Caki2 (cell line): ENCODE data around the gene PPM1N. TPM values are rescaled to one million over a fixed set of nuclear protein-coding genes. Genes with fewer than 3 reads are reported as not detected.
"Not testable (repeated sequence)": the region's sequence is repeated elsewhere in the genome, so short reads cannot be mapped to it uniquely, and the experiment has no call there.

Experiments used
- DNase-seq: peaks from one replicate; pipeline ENCODE4 v3.0.0-alpha.2; 2015; ENCODE audit warnings: low read depth
- in situ Hi-C: cut with HindIII; loops from 2 replicates; pipeline ENCODE4 v1.10.0; 2016; ENCODE audit warnings: low sequenced_read_pairs, low pct_unique_long_range_greater_than_20kb, mixed read lengths
- total RNA-seq: library from RNA; depleted of rRNA; stranded (reverse); fragments of >200 nt; shearing (Covaris generic); gene quantifications from 2 replicates; pipeline ENCODE4 v1.2.3, GENCODE V29; 2014; ENCODE audit warnings: low replicate concordance

The PPM1N gene
- total RNA-seq, 1 experiment from 2014 or later, result 35.2 TPM

DNA sequence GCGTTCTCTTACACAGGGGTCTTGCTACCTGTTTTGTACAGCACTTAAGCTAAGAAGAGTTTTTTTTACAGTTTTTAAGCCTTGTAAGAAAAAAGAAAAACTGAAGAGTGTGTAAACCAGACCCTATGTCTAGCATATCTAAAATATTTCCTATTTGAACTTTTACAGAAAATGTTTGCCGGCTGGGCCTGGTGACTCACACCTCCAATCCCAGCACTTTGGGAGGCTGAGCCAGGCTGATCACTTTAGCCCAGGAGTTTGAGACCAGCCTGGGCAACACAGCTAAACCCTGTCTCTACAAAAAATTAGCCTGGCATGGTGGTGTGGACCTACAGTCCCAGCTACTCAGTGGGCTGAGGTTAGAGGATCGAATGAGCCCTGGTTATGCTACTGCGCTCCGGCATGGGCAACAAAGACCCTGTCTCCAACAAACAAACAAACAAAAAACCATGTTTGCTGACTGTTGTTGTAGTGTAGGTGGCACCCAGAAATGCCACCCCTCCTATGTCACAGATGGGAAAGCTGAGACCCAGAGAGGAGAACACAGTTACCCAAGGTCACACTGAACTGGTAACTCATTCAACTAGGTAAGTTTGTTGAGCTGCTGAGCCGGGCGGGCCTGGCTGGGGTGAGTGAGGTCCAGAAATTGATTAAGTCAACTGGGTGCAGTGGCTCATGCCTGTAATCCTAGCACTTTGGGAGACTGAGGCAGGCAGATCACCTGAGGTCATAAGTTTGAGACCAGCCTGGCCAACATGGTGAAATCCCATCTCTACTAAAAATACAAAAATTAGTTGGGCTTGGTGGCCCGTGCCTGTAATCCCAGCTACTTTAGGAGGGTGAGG is 7.1 kb downstream of the PPM1N start:
- in situ Hi-C loops, result no loop called here
- no peak for DNase-seq

DNA sequence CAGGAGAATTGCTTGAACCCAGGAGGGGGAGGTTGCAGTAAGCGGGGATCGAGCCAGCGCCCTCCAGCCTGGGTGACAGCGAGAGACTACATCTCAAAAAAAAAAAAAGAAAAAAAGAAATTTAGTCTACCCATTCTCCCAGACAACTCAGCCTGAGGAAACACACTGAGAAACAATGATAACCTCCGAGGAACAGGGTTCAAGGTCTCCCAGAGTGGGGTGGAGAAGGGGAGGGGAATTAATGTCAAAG is 7.7 kb downstream of the PPM1N start:
- in situ Hi-C loops, result no loop called here
- DNase-seq, result no peak

DNA sequence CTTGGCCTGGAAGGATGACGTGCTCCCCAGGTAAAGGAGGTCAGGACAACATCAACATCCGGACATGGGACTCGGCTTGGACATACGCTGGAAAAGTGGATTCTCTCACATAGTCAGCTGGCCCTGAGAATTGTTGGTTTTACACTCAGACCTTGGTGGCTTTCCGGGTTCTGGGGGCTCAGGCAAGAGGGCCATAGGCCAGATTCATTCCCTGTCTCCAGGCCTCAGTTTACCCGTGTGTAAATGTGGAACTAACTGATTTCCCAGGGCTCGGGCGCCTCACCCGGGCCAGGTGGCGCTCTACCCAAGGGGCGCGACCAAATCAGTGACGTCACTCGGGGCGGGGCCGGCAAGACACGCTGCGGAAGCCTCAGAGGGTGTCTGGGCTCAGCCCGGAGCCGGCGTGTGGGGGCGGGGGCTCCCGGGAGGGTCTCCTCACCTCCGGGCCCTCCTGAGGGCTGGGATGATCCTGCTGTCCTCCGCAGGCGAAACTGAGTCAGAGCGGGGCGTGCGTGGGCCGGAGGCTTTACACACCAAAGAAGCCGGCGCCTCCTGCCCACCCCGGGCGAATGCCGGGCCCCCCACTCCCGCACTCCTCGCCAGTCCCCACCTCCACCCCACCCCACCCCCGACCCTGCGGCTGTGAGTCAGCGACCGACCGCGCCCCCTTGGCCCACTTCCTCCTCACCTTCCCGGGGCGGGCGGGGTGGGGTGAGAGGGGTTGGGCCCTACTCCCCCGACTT is 8.2 kb downstream of the PPM1N start:
- in situ Hi-C loops, result no loop called here
- peak; percentile 96 for DNase-seq

DNA sequence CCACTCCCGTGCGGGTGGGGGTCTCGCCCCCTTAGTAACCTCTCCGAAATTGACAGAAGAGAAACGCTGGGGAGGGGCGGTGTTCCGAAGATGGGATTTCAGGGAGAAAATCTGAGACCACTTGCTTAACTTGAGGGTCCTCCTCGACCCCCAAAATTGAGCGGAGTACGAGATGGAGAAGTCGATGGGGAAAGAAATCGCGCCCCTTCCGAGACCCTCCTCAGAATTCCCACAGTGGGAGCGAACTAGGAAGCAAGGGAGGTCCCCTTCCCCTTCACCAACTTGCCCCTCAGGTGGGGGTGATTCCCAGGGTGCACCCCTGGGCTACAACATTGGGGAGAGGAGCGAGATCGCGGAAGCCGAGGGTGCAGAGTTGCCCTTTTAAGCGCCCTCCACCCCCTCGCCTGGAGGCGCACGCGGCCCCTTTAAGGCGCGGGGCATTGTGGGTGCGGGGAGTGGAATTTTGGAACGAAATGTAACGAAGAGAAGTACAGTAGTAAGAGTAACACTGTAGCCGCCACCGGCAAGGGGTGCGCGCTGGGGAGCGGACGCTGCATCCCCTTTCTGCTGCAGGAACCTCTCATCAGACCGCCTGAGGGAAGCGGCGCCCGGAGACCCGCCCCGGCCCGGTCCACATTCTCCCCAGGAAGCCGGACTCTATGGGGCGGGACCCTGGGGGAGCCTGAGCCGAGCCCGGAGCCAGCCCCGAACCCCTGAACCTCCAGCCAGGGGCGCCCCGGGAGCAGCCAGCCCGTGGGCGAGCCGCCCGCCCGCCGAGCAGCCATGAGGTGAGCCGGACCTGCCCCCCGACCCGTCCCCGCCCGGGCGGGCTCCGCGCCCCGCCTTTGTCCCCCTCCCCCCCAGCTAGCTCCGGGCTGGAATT is 9.0 kb downstream of the PPM1N start, which contains the start of gene VASP:
VASP (plus strand) TSS at position 491 of the 883 bp plus-strand sequence; CDS start at position 784, 293 bp downstream.
- in situ Hi-C loops, result no loop called here
- DNase-seq, result peak; percentile 90

DNA sequence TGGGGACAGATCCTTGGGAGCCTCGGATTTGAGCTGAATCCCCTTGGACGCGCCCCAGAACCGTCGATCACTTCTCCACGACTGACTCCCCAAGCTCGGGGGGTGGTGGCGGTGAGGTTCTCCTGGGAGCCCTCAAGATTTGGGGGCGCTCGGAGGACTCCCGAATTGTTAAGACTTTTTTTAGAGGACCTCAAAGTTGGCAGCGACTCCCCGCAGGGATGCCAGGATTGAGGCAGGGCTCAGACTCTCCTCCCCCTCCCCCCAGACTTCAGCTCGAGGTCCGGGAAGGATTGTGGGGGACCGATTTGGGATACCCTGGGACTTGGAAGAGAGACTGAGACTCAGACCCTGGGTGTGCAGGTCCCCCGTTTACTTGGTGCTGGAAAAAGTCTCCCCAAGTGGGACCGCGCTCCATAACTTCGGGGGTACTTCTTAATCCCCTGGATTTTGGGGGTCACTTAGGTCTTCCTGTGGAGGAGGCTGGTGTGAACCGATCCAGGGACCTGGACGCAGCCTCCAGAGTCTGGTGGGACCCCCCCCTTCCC is 9.7 kb downstream of the PPM1N start:
- in situ Hi-C loops, result no loop called here
- DNase-seq, result no peak

DNA sequence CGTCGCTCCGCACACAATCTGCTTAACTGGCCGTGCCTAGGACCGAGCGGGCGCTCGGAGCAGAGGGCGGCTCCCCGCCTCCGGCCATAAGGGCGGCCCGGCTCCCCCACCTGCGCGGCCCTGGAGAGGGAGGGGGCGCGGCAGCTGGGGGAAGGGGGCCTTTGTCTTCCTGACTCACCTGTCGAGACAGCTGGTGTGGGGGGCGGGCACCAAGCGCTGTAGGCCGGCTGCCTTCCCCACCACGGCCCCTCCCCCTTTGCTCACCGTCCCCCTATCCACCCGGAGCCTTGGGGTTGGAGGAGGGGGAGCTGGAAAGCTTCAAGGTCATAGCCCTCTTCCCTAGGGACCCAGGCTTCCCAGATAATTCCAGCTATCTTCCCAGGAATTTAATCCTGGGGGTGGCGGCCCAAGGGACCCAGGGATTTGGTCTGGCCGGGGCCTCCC is 10.2 kb downstream of the PPM1N start:
- in situ Hi-C loops, result no loop called here

DNA sequence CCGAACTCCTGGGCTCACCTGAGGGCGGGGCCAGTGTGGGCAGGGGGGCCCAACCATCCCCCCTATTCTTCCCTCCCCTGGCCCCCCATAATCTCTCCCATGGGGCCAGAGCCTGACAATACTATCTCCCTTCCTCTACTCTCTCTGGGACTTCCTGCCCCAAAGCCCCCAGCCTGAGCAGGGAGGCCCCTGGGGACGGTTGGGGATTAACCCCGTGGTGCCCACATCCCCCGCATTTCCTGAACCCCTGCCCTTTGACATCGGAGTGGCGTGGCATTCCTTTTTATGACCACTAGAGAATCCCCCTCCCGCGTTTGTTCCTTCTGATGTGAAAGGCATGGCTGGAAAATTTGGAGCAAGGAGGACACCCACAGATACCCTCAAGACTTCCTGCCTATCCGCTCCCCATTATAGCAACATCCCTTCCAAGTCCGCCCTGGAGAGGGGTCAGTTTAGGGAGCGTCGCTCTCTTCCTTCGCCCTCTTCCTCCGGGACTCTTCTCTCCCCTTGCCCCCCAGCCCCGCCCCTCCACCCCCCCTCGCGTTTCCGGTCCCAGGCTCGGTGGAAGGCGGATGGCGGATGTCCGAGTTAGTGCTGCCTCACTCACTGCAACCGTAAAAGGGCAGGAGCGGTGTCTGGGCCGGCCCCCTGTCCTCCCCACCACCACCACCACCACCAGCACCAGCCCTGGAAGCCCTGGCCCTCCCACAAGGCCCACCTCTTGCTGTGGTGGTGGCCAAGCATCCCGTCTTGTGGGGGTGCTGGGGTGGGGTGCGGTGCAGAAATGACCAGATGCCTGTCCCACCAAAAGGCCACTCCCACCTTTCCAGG is 10.8 kb downstream of the PPM1N start:
- peak; percentile 51 for DNase-seq
- in situ Hi-C loops, result no loop called here

More for the DNA sequence above, 10.2 kb downstream of the PPM1N start:
- DNase-seq, result peak; percentile 44

DNA sequence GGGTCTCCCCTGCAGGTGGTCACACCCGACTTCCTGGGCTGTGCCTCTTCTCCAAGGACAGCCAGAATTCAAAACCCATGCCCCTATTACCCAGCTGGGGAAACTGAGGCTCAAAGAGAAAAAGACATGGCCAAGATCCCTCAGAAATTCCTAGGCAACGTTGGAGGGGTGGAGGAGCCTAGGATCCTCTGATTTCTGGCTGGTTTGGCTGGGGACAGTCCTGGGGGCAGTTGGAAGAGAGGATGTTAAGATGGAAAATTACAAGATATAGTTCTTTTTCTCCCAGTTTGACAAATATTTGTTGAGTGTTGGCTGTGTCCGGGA is 11.4 kb downstream of the PPM1N start:
- in situ Hi-C loops, result no loop called here
- DNase-seq, result no peak

DNA sequence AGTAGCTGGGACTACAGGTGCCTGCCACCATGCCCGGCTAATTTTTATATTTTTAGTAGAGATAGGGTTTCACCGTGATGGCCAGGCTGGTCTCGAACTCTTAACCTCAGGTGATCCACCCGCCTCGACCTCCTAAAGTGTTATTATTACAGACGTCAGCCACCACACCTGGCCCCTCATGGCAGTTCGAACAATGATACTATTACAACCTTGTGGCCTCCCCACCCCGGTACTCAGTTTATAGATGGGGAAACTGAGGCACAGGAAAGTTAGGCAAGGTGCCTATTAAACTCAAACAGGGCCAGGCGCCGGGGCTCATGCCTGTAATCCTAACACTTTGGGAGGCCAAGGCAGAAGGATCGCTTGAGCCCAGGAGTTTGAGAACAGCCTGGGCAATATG is 12.1 kb downstream of the PPM1N start:
- DNase-seq, in situ Hi-C loops: not testable (repeated sequence)

DNA sequence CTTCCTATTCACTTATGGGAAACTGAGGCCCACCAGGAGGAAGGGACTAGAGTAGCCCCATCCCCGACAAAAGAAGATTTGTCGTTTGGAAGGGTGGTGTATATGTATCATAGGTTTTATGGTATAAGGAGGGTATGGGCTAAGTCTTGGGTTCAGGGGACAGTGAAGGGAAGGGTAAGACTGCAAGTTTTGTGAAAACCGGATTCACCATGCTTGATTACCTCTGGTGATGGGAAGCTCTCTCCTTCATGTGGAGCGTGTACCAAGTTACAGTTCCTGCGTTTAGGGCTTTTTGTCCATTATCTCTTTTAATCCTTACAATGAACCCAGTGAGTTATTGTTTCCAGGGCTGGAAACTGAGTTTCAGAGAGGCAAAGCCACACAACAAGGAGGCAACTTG is 12.8 kb downstream of the PPM1N start:
- in situ Hi-C loops, result no loop called here
- no peak for DNase-seq

DNA sequence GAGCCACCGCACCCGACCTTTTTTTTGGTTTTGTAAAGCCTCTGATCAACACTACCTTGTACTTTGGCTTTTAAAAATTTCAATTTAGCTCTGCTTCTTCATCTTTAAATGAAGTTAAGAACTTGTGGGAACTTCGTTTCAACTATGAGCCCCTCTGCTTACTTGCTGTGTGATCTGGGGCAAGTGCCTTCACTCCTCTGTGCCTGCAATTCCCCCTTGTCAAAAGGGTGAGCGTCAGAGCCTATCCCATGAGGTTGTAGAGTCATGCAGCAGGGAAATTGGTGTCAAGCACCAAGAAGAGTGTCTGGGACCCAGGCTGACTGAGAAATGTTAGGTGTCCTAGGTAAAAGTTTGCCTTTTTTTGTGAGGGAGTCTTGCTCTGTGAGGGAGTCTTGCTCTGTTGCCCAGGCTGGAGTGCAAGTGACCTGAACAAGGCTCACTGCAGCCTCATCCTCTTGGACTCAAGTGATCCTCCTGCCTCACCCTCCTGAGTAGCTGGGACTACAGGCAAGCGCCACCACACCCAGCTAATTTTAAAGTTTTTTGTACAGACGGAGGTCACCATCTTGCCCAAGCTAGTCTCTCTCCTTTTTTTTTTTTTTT is 14.7 kb downstream of the PPM1N start:
- in situ Hi-C loops, result no loop called here
- DNase-seq, result no peak

DNA sequence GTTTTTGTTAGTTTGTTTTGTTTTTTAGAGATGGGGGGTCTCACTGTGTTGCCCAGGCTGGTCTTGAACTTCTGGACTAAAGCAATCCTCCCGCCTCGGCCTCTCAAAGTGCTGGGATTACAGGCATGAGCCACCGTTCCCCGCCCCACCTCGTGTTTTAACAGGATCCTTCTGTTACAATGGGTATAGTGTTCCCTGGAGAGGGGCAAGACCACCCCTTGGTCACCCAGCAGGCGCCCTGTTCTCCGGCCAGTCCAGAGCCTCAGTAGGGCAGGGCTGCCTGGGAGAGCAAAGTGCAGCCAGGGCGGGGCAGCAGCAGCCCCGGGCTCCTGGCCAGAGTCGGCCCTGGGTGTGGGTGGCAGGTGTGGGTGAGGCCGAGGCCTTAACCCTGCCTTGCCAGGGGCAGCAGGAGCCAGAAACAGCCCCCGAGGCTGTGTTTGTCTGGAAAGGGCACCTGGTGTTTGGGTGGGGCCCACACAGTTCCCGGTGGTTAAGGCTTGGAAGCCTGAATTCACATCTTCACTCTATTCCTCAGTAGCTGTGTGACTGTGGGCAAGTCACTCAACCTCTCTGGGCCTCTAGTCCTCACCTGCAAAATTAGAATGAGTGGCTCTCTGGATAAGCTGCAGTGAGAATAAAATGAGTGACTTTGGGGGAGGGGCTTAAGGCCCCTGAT is 16.3 kb downstream of the PPM1N start:
- no peak for DNase-seq

DNA sequence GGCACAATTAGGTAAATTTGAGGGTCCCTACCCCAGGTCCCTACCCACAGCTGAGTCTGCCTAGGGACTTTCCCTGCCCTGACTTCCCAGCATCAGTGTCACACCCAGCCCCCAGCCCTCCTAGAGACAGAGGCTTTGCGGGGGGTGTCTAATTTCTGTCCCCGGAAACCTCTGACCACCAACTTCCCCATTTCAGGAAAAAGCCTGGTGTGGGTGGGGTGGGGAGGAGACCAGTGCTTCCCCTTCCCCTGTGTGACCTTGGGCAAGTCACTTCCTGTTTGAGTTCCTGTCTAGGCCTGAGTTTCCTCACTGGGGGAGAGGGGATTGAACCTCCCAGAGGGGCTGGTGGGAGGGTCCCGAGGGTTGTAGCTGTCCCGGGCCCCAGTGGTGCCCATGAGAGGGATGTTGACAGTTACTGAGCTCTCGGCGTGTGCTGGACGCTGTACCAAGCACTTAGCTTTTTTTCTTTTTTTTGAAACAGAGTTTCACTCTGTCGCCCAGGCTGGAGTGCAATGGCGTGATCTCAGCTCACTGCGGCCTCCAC is 16.9 kb downstream of the PPM1N start:
- in situ Hi-C loops, result no loop called here
- no peak for DNase-seq

More for the DNA sequence above, 16.3 kb downstream of the PPM1N start:
- in situ Hi-C loops, result no loop called here

DNA sequence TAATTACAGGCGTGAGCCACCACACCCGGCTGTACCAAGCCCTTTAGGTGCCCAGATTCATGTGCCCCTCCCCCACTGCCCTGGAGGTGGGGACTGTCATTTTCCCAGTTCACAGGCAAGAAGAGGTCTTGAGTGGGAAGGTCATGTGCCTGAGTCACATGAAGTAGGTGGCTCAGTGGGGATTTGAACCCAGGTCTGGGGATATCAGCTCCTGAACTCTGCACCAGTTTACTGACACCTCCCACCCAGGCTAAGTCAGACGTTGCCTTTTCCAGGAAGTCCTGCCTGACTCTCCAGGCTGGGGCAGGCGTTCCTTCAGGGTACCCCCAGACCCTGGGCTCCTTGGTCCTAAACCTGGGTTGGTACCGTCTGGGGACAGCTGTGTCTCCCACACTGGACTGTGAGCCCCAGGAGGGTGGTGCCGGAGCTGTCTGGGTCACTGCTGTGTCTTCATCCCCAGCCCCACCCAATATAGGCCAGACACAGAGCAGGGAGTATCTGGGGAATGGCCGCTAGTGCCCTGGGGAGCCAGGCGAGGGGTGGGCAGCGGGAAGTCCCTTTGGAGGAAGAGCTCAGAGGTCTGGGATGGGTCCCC is 17.7 kb downstream of the PPM1N start:
- in situ Hi-C loops, result no loop called here
- DNase-seq, result no peak

DNA sequence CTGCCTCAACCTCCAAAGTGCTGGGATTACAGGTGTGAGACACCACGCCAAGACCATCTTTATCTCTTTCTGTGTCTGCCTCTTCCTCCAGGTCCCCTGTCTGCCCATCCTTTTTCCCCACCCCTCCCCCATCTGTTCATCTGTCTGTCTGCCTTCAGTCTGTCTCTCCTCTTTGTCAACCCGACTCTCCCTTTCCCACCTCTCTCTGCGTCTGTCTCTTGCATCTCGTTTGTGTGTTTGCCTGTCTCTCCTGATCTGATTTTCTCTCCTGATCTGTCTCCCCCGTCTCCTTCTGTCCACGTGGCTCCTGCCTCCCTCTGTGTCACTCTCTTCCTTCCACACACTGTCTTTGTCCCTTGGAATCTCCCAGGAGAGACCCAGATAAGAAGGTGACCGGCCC is 19.0 kb downstream of the PPM1N start:
- no peak for DNase-seq
- in situ Hi-C loops, result no loop called here
